H9 (cell line): ENCODE results near the gene SEC22C. TPM values are rescaled to one million over a fixed set of nuclear protein-coding genes. Genes with fewer than 3 reads are reported as not detected.

Experiments used
- DNase-seq: peaks from one replicate; pipeline ENCODE4 v3.0.0-alpha.2; 2017
- H2AFZ ChIP-seq: one replicate; pipeline ENCODE4 v1.6.1; 2013; ENCODE audit warnings: mild to moderate bottlenecking, low read length, control low read depth, moderate library complexity
- H2AK5ac ChIP-seq: 2 replicates; pipeline ENCODE4 v1.6.1; 2013; ENCODE audit warnings: low read length, control low read depth, mixed read lengths; ENCODE audit not compliant: insufficient read length
- H2BK120ac ChIP-seq: one replicate; pipeline ENCODE4 v1.6.1; 2013; ENCODE audit warnings: low read depth, mild to moderate bottlenecking, low read length, control low read depth, inconsistent platforms; ENCODE audit not compliant: poor library complexity, severe bottlenecking
- H2BK12ac ChIP-seq: 2 replicates; pipeline ENCODE4 v1.6.1; 2013; ENCODE audit warnings: low read length, control low read depth, mixed read lengths, low read depth; ENCODE audit not compliant: insufficient read length
- H2BK15ac ChIP-seq: 2 replicates; pipeline ENCODE4 v1.6.1; 2013; ENCODE audit warnings: low read depth, low read length, control low read depth
- H2BK20ac ChIP-seq: one replicate; pipeline ENCODE4 v1.6.1; 2013; ENCODE audit warnings: low read depth, mild to moderate bottlenecking, low read length, control low read depth, inconsistent platforms; ENCODE audit not compliant: poor library complexity, severe bottlenecking
- H2BK5ac ChIP-seq: 2 replicates; pipeline ENCODE4 v1.6.1; 2013; ENCODE audit warnings: low read length, control low read depth, mixed read lengths; ENCODE audit not compliant: insufficient read length
- H3K14ac ChIP-seq: 2 replicates; pipeline ENCODE4 v1.6.1; 2013; ENCODE audit warnings: low read length, control low read depth; ENCODE audit not compliant: insufficient read depth
- H3K18ac ChIP-seq: 2 replicates; pipeline ENCODE4 v1.6.1; 2013; ENCODE audit warnings: low read depth, mild to moderate bottlenecking, mixed read lengths, low read length, control low read depth; ENCODE audit not compliant: insufficient read length
- H3K23ac ChIP-seq: 2 replicates; pipeline ENCODE4 v1.6.1; 2013; ENCODE audit warnings: low read length, control low read depth, mixed read lengths, low read depth; ENCODE audit not compliant: insufficient read length
- H3K23me2 ChIP-seq: 2 replicates; pipeline ENCODE4 v1.6.1; 2013; ENCODE audit warnings: low read depth, mild to moderate bottlenecking, mixed read lengths, low read length, control low read depth; ENCODE audit not compliant: insufficient read length, poor library complexity, severe bottlenecking
- H3K27ac ChIP-seq: 2 replicates; pipeline ENCODE4 v1.5.1; 2013; ENCODE audit warnings: low read length, control low read depth, mixed read lengths, low read depth; ENCODE audit not compliant: insufficient read length
- H3K27me3 ChIP-seq: 2 replicates; pipeline ENCODE4 v1.6.1; 2013; ENCODE audit warnings: low read length, control low read depth, inconsistent platforms; ENCODE audit not compliant: insufficient read depth
- H3K4ac ChIP-seq: 2 replicates; pipeline ENCODE4 v1.6.1; 2013; ENCODE audit warnings: low read depth, mild to moderate bottlenecking, control low read depth, inconsistent platforms, low read length, moderate library complexity
- H3K4me1 ChIP-seq: 2 replicates; pipeline ENCODE4 v1.6.1; 2013; ENCODE audit warnings: low read length, control low read depth, inconsistent platforms; ENCODE audit not compliant: insufficient read depth
- H3K4me2 ChIP-seq: 2 replicates; pipeline ENCODE4 v1.6.1; 2013; ENCODE audit warnings: low read length, control low read depth, mixed read lengths; ENCODE audit not compliant: insufficient read length, insufficient read depth
- H3K56ac ChIP-seq: 2 replicates; pipeline ENCODE4 v1.6.1; 2013; ENCODE audit warnings: low read depth, mild to moderate bottlenecking, mixed read lengths, low read length, control low read depth; ENCODE audit not compliant: insufficient read length
- H3K79me1 ChIP-seq: 2 replicates; pipeline ENCODE4 v1.6.1; 2013; ENCODE audit warnings: low read depth, mild to moderate bottlenecking, moderate library complexity, low read length, control low read depth, inconsistent platforms; ENCODE audit not compliant: insufficient read depth, poor library complexity, severe bottlenecking
- H3K79me2 ChIP-seq: 2 replicates; pipeline ENCODE4 v1.6.1; 2013; ENCODE audit warnings: low read length, control low read depth, inconsistent platforms; ENCODE audit not compliant: insufficient read depth
- H3K9ac ChIP-seq: 2 replicates; pipeline ENCODE4 v1.6.1; 2013; ENCODE audit warnings: low read length, control low read depth, mixed read lengths; ENCODE audit not compliant: insufficient read length; ENCODE audit errors: extremely low read depth
- H3K9me3 ChIP-seq: one replicate; pipeline ENCODE4 v1.6.1; 2013; ENCODE audit warnings: low read depth, low read length, inconsistent platforms; ENCODE audit not compliant: control insufficient read depth
- H3T11ph ChIP-seq: one replicate; pipeline ENCODE4 v1.6.1; 2013; ENCODE audit warnings: mild to moderate bottlenecking, low read length, control low read depth, inconsistent platforms
- H4K20me1 ChIP-seq: one replicate; pipeline ENCODE4 v1.6.1; 2013; ENCODE audit not compliant: control insufficient read depth, insufficient read length, insufficient read depth
- H4K5ac ChIP-seq: 2 replicates; pipeline ENCODE4 v1.6.1; 2013; ENCODE audit warnings: low read depth, mild to moderate bottlenecking, mixed read lengths, low read length, control low read depth; ENCODE audit not compliant: insufficient read length
- H4K8ac ChIP-seq: replicated peaks from 2 replicates; pipeline ENCODE4 v1.6.1; 2013; ENCODE audit warnings: low read length, control low read depth, mixed read lengths, low read depth; ENCODE audit not compliant: insufficient read length
- H4K91ac ChIP-seq: 2 replicates; pipeline ENCODE4 v1.6.1; 2013; ENCODE audit warnings: low read depth, mild to moderate bottlenecking, moderate library complexity, mixed read lengths, low read length, control low read depth; ENCODE audit not compliant: insufficient read length
- H3K27ac Mint-ChIP-seq, 3 experiments: 2 replicates in 2 of 3; 3 replicates in 1 of 3; pipeline ENCODE4 v1.8.0; 2020 to 2021; ENCODE audit warnings: mixed read lengths in 3 of 3, mild to moderate bottlenecking in 1 of 3, moderate library complexity in 1 of 3
- H3K27me3 Mint-ChIP-seq: 2 replicates; pipeline ENCODE4 v1.8.0; 2021; ENCODE audit warnings: low read depth, mild to moderate bottlenecking, moderate library complexity, mixed read lengths
- H3K36me3 Mint-ChIP-seq, 3 experiments: 2 replicates in 2 of 3; 3 replicates in 1 of 3; pipeline ENCODE4 v1.8.0; 2020 to 2021; ENCODE audit warnings: low read depth in 3 of 3, mixed read lengths in 3 of 3; ENCODE audit not compliant: insufficient read depth in 1 of 3
- H3K4me1 Mint-ChIP-seq, 2 experiments: 2 replicates each; pipeline ENCODE4 v1.8.0; 2020; ENCODE audit warnings: mixed read lengths in 2 of 2
- H3K4me3 Mint-ChIP-seq, 2 experiments: 2 replicates in 1 of 2; 3 replicates in 1 of 2; pipeline ENCODE4 v1.8.0; 2020 to 2021; ENCODE audit warnings: mild to moderate bottlenecking in 2 of 2, mixed read lengths in 2 of 2, moderate library complexity in 1 of 2
- H3K9me3 Mint-ChIP-seq, 2 experiments: 2 replicates in 1 of 2; 3 replicates in 1 of 2; pipeline ENCODE4 v1.8.0; 2020; ENCODE audit warnings: mild to moderate bottlenecking in 2 of 2, mixed read lengths in 2 of 2, moderate library complexity in 1 of 2
- WGBS: extraction: QIAGEN DNeasy Blood & Tissue Kit; methylation state at CpG from one replicate; pipeline ENCODE4 v1.1.7; 2013; ENCODE audit warnings: missing lambda C conversion rate, low lambda C conversion rate, mixed read lengths; ENCODE audit not compliant: insufficient read length; ENCODE audit errors: extremely low coverage; 5-methylcytosine and 5-hydroxymethylcytosine counted together
- total RNA-seq: library from RNA; stranded (reverse); gene quantifications from 2 replicates; pipeline ENCODE4 v1.2.1, GENCODE V29; 2021
- TF ChIP-seq, protein P1 (sequence below): fragments of 200-600 bp; sonication (generic); conservative IDR thresholded peaks from 3 replicates; pipeline ENCODE4 v1.8.0; 2021; ENCODE audit warnings: antibody characterized with exemption, mild to moderate bottlenecking

SEC22C gene
- total RNA-seq, 1 experiment from 2014 or later = 28.2 TPM

GRCh38 chr3:42545284-42545900, 36.4 kb downstream of the SEC22C start:
- H2BK120ac ChIP-seq = no peak overlapping the region
- no peak overlapping the region for H3K4ac ChIP-seq
- no peaks in the 10 kb centered on the region for H3K9me3 Mint-ChIP-seq
- no peak overlapping the region for H3K14ac ChIP-seq
- H3K56ac ChIP-seq = no peak overlapping the region
- no peak overlapping the region for H2AK5ac ChIP-seq
- H3T11ph ChIP-seq = no peak overlapping the region
- H2BK5ac ChIP-seq = no peak overlapping the region
- WGBS = no CpG with 5 or more reads among the region's 5 CpGs
- H4K91ac ChIP-seq = no peak overlapping the region
- no peak overlapping the region for H2BK20ac ChIP-seq
- H3K4me1 Mint-ChIP-seq = peaks cover 0 to 3% of the 10 kb centered on the region in 2 experiments; a peak in 2 of 4 replicates
- no peaks in the 10 kb centered on the region for H3K4me1 ChIP-seq
- no peaks in the 10 kb centered on the region for H3K79me1 ChIP-seq
- H3K18ac ChIP-seq = no peak overlapping the region
- H3K27ac Mint-ChIP-seq = no peak overlapping the region; a peak in 1 of 7 replicates
- no peak overlapping the region for H3K27ac ChIP-seq
- H4K20me1 ChIP-seq = no peaks in the 10 kb centered on the region
- H4K8ac ChIP-seq = no peak overlapping the region
- DNase-seq = no peak
- no peak overlapping the region for H2AFZ ChIP-seq
- H3K23ac ChIP-seq = no peak overlapping the region
- no peak overlapping the region for H3K4me3 Mint-ChIP-seq
- peaks cover 0 to 4% (median 4%) of the 10 kb centered on the region in 3 experiments; a peak in 4 of 7 replicates for H3K36me3 Mint-ChIP-seq
- H3K9me3 ChIP-seq = no peaks in the 10 kb centered on the region
- H3K27me3 Mint-ChIP-seq = peaks cover 2% of the 10 kb centered on the region
- no peaks in the 10 kb centered on the region for H3K79me2 ChIP-seq
- no peaks in the 10 kb centered on the region for H3K23me2 ChIP-seq
- no peak overlapping the region for H3K4me2 ChIP-seq
- no peak overlapping the region for H3K9ac ChIP-seq
- TF ChIP-seq, protein P1, sequence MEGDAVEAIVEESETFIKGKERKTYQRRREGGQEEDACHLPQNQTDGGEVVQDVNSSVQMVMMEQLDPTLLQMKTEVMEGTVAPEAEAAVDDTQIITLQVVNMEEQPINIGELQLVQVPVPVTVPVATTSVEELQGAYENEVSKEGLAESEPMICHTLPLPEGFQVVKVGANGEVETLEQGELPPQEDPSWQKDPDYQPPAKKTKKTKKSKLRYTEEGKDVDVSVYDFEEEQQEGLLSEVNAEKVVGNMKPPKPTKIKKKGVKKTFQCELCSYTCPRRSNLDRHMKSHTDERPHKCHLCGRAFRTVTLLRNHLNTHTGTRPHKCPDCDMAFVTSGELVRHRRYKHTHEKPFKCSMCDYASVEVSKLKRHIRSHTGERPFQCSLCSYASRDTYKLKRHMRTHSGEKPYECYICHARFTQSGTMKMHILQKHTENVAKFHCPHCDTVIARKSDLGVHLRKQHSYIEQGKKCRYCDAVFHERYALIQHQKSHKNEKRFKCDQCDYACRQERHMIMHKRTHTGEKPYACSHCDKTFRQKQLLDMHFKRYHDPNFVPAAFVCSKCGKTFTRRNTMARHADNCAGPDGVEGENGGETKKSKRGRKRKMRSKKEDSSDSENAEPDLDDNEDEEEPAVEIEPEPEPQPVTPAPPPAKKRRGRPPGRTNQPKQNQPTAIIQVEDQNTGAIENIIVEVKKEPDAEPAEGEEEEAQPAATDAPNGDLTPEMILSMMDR = no peak
- H2BK12ac ChIP-seq = no peak overlapping the region
- H3K27me3 ChIP-seq = no peaks in the 10 kb centered on the region
- no peak overlapping the region for H4K5ac ChIP-seq
- H2BK15ac ChIP-seq = no peak overlapping the region
